Measurements from ENCODE around the gene XXYLT1.

- TF ChIP-seq CTCF (optimal IDR thresholded peaks at IDR 0.05 in 1 of 3, IDR thresholded peaks at IDR 0.05 in 1 of 3, conservative IDR thresholded peaks at IDR 0.05 in 1 of 3; ENCODE audit: extremely low read depth in 1 of 3, insufficient read depth in 2 of 3, low read length in 3 of 3) (no peak), EZH2 (IDR thresholded peaks at IDR 0.05; ENCODE audit: low read length) (no peak)
Measured at GRCh38 chr3:195031574-195032003, 239.4 kb downstream of the XXYLT1 start.
